ENCODE results near the gene IFNGR2.
A peak's percentile ranks its signal among the peaks of the same experiment; 100 is the strongest.

Gene IFNGR2

GRCh38 chr21:33480481-33481103, 77.4 kb downstream of the IFNGR2 start (continued):
- TF ChIP-seq ZSCAN30 (tag by site-specific recombination; IDR thresholded peaks at IDR 0.05), result no peak
- no peak for TF ChIP-seq ZNF530 (tag by site-specific recombination; IDR thresholded peaks at IDR 0.05; ENCODE audit: low read depth)
- TF ChIP-seq FEZF1 (tag by site-specific recombination; IDR thresholded peaks at IDR 0.05), result no peak
- no peak for TF ChIP-seq ZNF473 (tag by site-specific recombination; IDR thresholded peaks at IDR 0.05)
- 0 out of 2 replicates have a peak, but pooled peaks have one; percentile 30 for TF ChIP-seq ZNF362 (tag by site-specific recombination; IDR thresholded peaks at IDR 0.05)
- TF ChIP-seq IKZF3 (tag by site-specific recombination; IDR thresholded peaks at IDR 0.05), result no peak
- TF ChIP-seq ZNF112 (tag by site-specific recombination; IDR thresholded peaks at IDR 0.05), result no peak
- no peak for TF ChIP-seq ZNF785 (tag by site-specific recombination; IDR thresholded peaks at IDR 0.05)
- TF ChIP-seq ZNF19 (tag by site-specific recombination; IDR thresholded peaks at IDR 0.05; ENCODE audit: low read depth), result no peak
- TF ChIP-seq YY1 (tag by site-specific recombination; IDR thresholded peaks at IDR 0.05), result no peak
- no peak for TF ChIP-seq ZNF571 (tag by site-specific recombination; IDR thresholded peaks at IDR 0.05)
- no peak for TF ChIP-seq HOXC10 (CRISPR knock-in tag; IDR thresholded peaks at IDR 0.05)
- TF ChIP-seq EGR2 (tag by site-specific recombination; IDR thresholded peaks at IDR 0.05; ENCODE audit: low read depth), result peak; percentile 76
- 0 out of 2 replicates have a peak, but pooled peaks have one; percentile 12 for TF ChIP-seq SP7 (tag by site-specific recombination; IDR thresholded peaks at IDR 0.05)
- TF ChIP-seq ZNF561 (tag by site-specific recombination; IDR thresholded peaks at IDR 0.05; ENCODE audit: borderline replicate concordance), result no peak
- no peak for TF ChIP-seq GFI1B (tag by site-specific recombination; IDR thresholded peaks at IDR 0.05)
- peak; percentile 75 for TF ChIP-seq ZFHX2 (tag by site-specific recombination; conservative IDR thresholded peaks at IDR 0.05)
- no peak for TF ChIP-seq ZBTB49 (tag by site-specific recombination; IDR thresholded peaks at IDR 0.05; ENCODE audit: low read depth)
- 0 out of 2 replicates have a peak, but pooled peaks have one; percentile 7 for TF ChIP-seq ZNF394 (tag by site-specific recombination; IDR thresholded peaks at IDR 0.05; ENCODE audit: borderline replicate concordance)
- TF ChIP-seq ZNF16 (tag by site-specific recombination; IDR thresholded peaks at IDR 0.05; ENCODE audit: low read depth), result no peak
- TF ChIP-seq ZNF658 (tag by site-specific recombination; IDR thresholded peaks at IDR 0.05), result no peak
- no peak for TF ChIP-seq ZNF223 (tag by site-specific recombination; IDR thresholded peaks at IDR 0.05)
- no peak for TF ChIP-seq ZNF704 (tag by site-specific recombination; IDR thresholded peaks at IDR 0.05)
- TF ChIP-seq KLF9 (tag by site-specific recombination; IDR thresholded peaks at IDR 0.05; ENCODE audit: low read depth), result no peak
- no peak for TF ChIP-seq ZNF580 (tag by site-specific recombination; IDR thresholded peaks at IDR 0.05)
- TF ChIP-seq ZFP69B (tag by site-specific recombination; IDR thresholded peaks at IDR 0.05), result no peak
- no peak for TF ChIP-seq ZNF488 (tag by site-specific recombination; IDR thresholded peaks at IDR 0.05)
- TF ChIP-seq ZBTB17 (tag by site-specific recombination; IDR thresholded peaks at IDR 0.05), result peak; percentile 85
